ELF-1 (cell line): ENCODE measurements around the gene MTRR.
A peak's percentile ranks its signal among the peaks of the same experiment; 100 is the strongest.

ENCODE experiments used
- DNase-seq: peaks from one replicate; pipeline ENCODE4 v3.0.0-alpha.2; 2016; ENCODE audit warnings: low read depth, low spot score

Gene MTRR

GRCh38 chr5:7868773-7869473 lies at the start of gene MTRR, which contains the start of gene FASTKD3:
Gene MTRR, plus strand, starts transcription at chr5:7869148. Its CDS starts 1,647 bp downstream, at chr5:7870795.
Gene FASTKD3, minus strand, starts transcription at chr5:7869031. Its CDS starts 948 bp downstream, at chr5:7868083.
- peak; percentile 90 for DNase-seq

GRCh38 chr5:7822449-7822848 lies 46.5 kb upstream of the MTRR start:
- no peak for DNase-seq

- DNase-seq: no peak
Observed at GRCh38 chr5:7823594-7823993, 45.4 kb upstream of the MTRR start.

GRCh38 chr5:7824995-7825394 lies 44.0 kb upstream of the MTRR start:
- no peak for DNase-seq

GRCh38 chr5:7825630-7826029 lies 43.3 kb upstream of the MTRR start:
- DNase-seq: no peak

GRCh38 chr5:7827610-7828009 lies 41.3 kb upstream of the MTRR start:
- DNase-seq: no peak

GRCh38 chr5:7828269-7828668 lies 40.7 kb upstream of the MTRR start:
- no peak for DNase-seq

GRCh38 chr5:7834982-7835381 lies 34.0 kb upstream of the MTRR start:
- DNase-seq: no peak

- no peak for DNase-seq
Observed at GRCh38 chr5:7837403-7837802, 31.5 kb upstream of the MTRR start.

GRCh38 chr5:7842531-7842930 lies 26.4 kb upstream of the MTRR start:
- DNase-seq: no peak

- no peak for DNase-seq
Observed at GRCh38 chr5:7844901-7845300, 24.0 kb upstream of the MTRR start.

- no peak for DNase-seq
Observed at GRCh38 chr5:7845557-7845956, 23.4 kb upstream of the MTRR start.

GRCh38 chr5:7846327-7846726 lies 22.6 kb upstream of the MTRR start:
- DNase-seq: no peak

- DNase-seq: no peak
Observed at GRCh38 chr5:7848296-7848695, 20.7 kb upstream of the MTRR start.

GRCh38 chr5:7849681-7850394 lies 19.1 kb upstream of the MTRR start:
- DNase-seq: peak; percentile 79

GRCh38 chr5:7850395-7851239 lies 18.3 kb upstream of the MTRR start, which contains the start of gene CFAP90:
Gene CFAP90, minus strand, starts transcription at chr5:7851133. Its CDS starts 112 bp downstream, at chr5:7851021.
- peak; percentile 91 for DNase-seq

- no peak for DNase-seq
Observed at GRCh38 chr5:7851240-7851592, 17.7 kb upstream of the MTRR start.

- no peak for DNase-seq
Observed at GRCh38 chr5:7851617-7852289, 17.2 kb upstream of the MTRR start.

- DNase-seq: no peak
Observed at GRCh38 chr5:7852542-7852941, 16.4 kb upstream of the MTRR start.

GRCh38 chr5:7852988-7853387 lies 16.0 kb upstream of the MTRR start:
- DNase-seq: no peak

GRCh38 chr5:7855611-7856010 lies 13.3 kb upstream of the MTRR start:
- no peak for DNase-seq

GRCh38 chr5:7856855-7857254 lies 12.1 kb upstream of the MTRR start:
- peak; percentile 34 for DNase-seq
